Keratinocyte (primary cell): ENCODE results near the gene ABCC10. TPM values are rescaled to one million over a fixed set of nuclear protein-coding genes. Genes with fewer than 3 reads are reported as not detected.

ENCODE experiments used
- DNase-seq: peaks from one replicate; pipeline ENCODE4 v3.0.0-alpha.2; 2011; ENCODE audit warnings: low read depth, missing footprints, low spot score
- FAIRE-seq: peaks from 2 replicates; lab custom pipeline; 2011; peaks lifted over from hg19 to GRCh38; lab: Jason Lieb, UNC
- H2AFZ ChIP-seq: 2 replicates; pipeline ENCODE4 v1.6.0; 2012; ENCODE audit warnings: low read length, control low read depth, inconsistent platforms; ENCODE audit not compliant: control insufficient read depth
- H3K27ac ChIP-seq: 2 replicates; pipeline ENCODE4 v1.5.1; 2011; ENCODE audit warnings: low read length; ENCODE audit not compliant: control insufficient read depth, insufficient read depth
- H3K27me3 ChIP-seq: 3 replicates; pipeline ENCODE4 v1.6.0; 2011; ENCODE audit warnings: low read length; ENCODE audit not compliant: control insufficient read depth, insufficient read depth; ENCODE audit errors: extremely low read depth
- H3K36me3 ChIP-seq, 2 experiments: 2 replicates in 1 of 2; 3 replicates in 1 of 2; pipeline ENCODE4 v1.5.1; 2011; ENCODE audit warnings: low read length in 2 of 2, mild to moderate bottlenecking in 1 of 2; ENCODE audit not compliant: control insufficient read depth in 2 of 2, insufficient read depth in 2 of 2; ENCODE audit errors: extremely low read depth in 1 of 2
- H3K4me1 ChIP-seq: 3 replicates; pipeline ENCODE4 v1.5.1; 2011; ENCODE audit warnings: low read length; ENCODE audit not compliant: control insufficient read depth, insufficient read depth; ENCODE audit errors: extremely low read depth
- H3K4me2 ChIP-seq: 3 replicates; pipeline ENCODE4 v1.6.0; 2011; ENCODE audit warnings: low read depth, low read length; ENCODE audit not compliant: control insufficient read depth, insufficient read depth; ENCODE audit errors: extremely low read depth
- H3K4me3 ChIP-seq, 3 experiments: fragments of 200-600 bp in 1 of 3; sonication (generic) in 1 of 3; 2 replicates in 2 of 3; 3 replicates in 1 of 3; pipeline ENCODE4 v1.5.1; 2011 to 2016; ENCODE audit warnings: low read length in 3 of 3, mild to moderate bottlenecking in 3 of 3, control low read depth in 2 of 3, inconsistent platforms in 1 of 3, low read depth in 1 of 3, mixed read lengths in 1 of 3, mixed run types in 1 of 3, moderate library complexity in 1 of 3; ENCODE audit not compliant: control insufficient read depth in 2 of 3, insufficient read depth in 2 of 3; ENCODE audit errors: extremely low read depth in 1 of 3
- H3K79me2 ChIP-seq: 2 replicates; pipeline ENCODE4 v1.6.0; 2012; ENCODE audit warnings: low read length; ENCODE audit not compliant: control insufficient read depth, insufficient read depth
- H3K9ac ChIP-seq: 3 replicates; pipeline ENCODE4 v1.6.0; 2011; ENCODE audit warnings: low read length; ENCODE audit not compliant: control insufficient read depth, insufficient read depth; ENCODE audit errors: extremely low read depth
- H3K9me1 ChIP-seq: 3 replicates; pipeline ENCODE4 v1.6.0; 2011; ENCODE audit warnings: low read length; ENCODE audit not compliant: control insufficient read depth, insufficient read depth; ENCODE audit errors: extremely low read depth
- H3K9me3 ChIP-seq: 2 replicates; pipeline ENCODE4 v1.5.1; 2012; ENCODE audit warnings: low read depth, low read length; ENCODE audit not compliant: control insufficient read depth
- H4K20me1 ChIP-seq: 3 replicates; pipeline ENCODE4 v1.6.0; 2011; ENCODE audit warnings: low read length; ENCODE audit not compliant: control insufficient read depth, insufficient read depth; ENCODE audit errors: extremely low read depth
- EZH2 ChIP-seq: IDR thresholded peaks from one replicate; pipeline ENCODE4 v1.6.1; 2012; ENCODE audit warnings: inconsistent platforms, mild to moderate bottlenecking, low read length, moderate library complexity
- dilution Hi-C: fragments of 300-500 bp; cut with MboI; formaldehyde crosslinking; loops from one replicate; pipeline ENCODE4 v1.7.0; 2020; ENCODE audit warnings: low sequenced_read_pairs; ENCODE audit not compliant: extremely low pct_ligation_motif_present
- polyA plus RNA-seq, 5 experiments: library from polyadenylated mRNA; depleted of rRNA in 3 of 5; stranded (reverse) in 3 of 5; stranded (forward) in 1 of 5; unstranded in 1 of 5; fragments of >200 nt; gene quantifications; 1 replicate in 1 of 5; 2 replicates in 3 of 5; 3 replicates in 1 of 5; pipeline versions ENCODE4 v1.2.1 to v1.2.3, GENCODE V29; 2011 to 2012; ENCODE audit warnings: missing spikeins in 2 of 5, low read depth in 1 of 5, low replicate concordance in 1 of 5
- TF ChIP-seq, protein P1 (sequence below), 3 experiments: IDR thresholded peaks in 1 of 3; conservative IDR thresholded peaks in 1 of 3; optimal IDR thresholded peaks in 1 of 3; 2 replicates in 2 of 3; 3 replicates in 1 of 3; pipeline versions ENCODE3 to v1.5.1; 2011; ENCODE audit warnings: low read length in 3 of 3, mild to moderate bottlenecking in 3 of 3, moderate library complexity in 2 of 3, control low read depth in 1 of 3, inconsistent platforms in 1 of 3; ENCODE audit not compliant: insufficient read depth in 2 of 3; ENCODE audit errors: extremely low read depth in 1 of 3

Gene ABCC10
- polyA plus RNA-seq, 1 donor (not counting 4 experiments of a cell fraction or from before 2014, with no cell fraction given), result 17.9 TPM

DNA sequence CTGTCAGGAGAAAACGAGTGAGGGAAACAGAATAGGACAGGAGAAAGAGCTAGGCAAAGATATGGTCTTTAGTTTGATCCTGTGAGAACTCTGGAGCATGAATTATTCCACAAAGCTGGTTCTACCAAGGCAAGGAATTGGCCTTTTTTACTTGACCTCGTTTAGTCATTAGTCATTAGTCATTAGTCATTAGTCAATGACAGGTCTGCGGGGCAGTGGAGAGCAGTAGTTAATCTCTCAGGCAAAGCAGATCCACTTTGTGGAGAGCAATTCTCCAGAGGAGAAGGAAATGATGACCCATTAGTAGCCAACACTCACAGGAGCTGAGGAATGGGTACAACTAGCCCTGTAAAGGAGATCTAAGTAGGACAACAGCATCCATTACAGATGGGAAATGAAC is 22.0 kb upstream of the ABCC10 start:
- dilution Hi-C loops, result no loop called here
- no peak for TF ChIP-seq EZH2
- TF ChIP-seq, protein P1, sequence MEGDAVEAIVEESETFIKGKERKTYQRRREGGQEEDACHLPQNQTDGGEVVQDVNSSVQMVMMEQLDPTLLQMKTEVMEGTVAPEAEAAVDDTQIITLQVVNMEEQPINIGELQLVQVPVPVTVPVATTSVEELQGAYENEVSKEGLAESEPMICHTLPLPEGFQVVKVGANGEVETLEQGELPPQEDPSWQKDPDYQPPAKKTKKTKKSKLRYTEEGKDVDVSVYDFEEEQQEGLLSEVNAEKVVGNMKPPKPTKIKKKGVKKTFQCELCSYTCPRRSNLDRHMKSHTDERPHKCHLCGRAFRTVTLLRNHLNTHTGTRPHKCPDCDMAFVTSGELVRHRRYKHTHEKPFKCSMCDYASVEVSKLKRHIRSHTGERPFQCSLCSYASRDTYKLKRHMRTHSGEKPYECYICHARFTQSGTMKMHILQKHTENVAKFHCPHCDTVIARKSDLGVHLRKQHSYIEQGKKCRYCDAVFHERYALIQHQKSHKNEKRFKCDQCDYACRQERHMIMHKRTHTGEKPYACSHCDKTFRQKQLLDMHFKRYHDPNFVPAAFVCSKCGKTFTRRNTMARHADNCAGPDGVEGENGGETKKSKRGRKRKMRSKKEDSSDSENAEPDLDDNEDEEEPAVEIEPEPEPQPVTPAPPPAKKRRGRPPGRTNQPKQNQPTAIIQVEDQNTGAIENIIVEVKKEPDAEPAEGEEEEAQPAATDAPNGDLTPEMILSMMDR (optimal IDR thresholded peaks at IDR 0.05 in 1 of 3, IDR thresholded peaks at IDR 0.05 in 1 of 3, conservative IDR thresholded peaks at IDR 0.05 in 1 of 3; ENCODE audit: extremely low read depth in 1 of 3, insufficient read depth in 2 of 3, low read length in 3 of 3), result no peak

DNA sequence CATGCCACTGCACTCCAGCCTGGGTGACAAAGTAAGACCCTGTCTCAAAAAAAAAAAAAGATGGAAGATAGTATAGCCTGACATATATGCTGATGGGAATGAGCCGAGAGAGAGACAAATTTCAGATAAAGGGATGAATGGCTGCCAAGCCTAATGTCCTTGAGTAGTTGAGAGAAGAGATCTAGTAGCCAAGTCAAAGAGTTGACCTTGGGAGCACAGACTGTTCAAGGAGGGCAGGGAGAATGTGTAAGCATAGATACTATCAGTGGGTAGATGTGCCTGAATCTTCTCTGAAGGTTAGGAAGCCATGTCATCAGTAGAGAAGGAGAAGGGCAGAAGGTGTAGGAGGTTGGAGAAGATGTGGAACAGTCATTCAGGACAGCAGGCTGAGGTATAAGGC is 20.0 kb upstream of the ABCC10 start:
- H3K9me3 ChIP-seq, result no peaks in the 10 kb centered on the region
- no peak overlapping the region for H3K9ac ChIP-seq
- DNase-seq (no peak), FAIRE-seq (no peak)
- no peak overlapping the region for H3K4me3 ChIP-seq
- no peaks in the 10 kb centered on the region for H3K27me3 ChIP-seq
- TF ChIP-seq, protein P1 (optimal IDR thresholded peaks at IDR 0.05 in 1 of 3, IDR thresholded peaks at IDR 0.05 in 1 of 3, conservative IDR thresholded peaks at IDR 0.05 in 1 of 3; ENCODE audit: extremely low read depth in 1 of 3, insufficient read depth in 2 of 3, low read length in 3 of 3), result no peak
- TF ChIP-seq EZH2, result no peak
- H4K20me1 ChIP-seq, result no peaks in the 10 kb centered on the region
- H3K27ac ChIP-seq, result no peak overlapping the region
- H3K36me3 ChIP-seq, result no peaks in the 10 kb centered on the region
- dilution Hi-C loops, result no loop called here
- H3K9me1 ChIP-seq, result no peaks in the 10 kb centered on the region
- no peak overlapping the region for H3K4me2 ChIP-seq
- no peak overlapping the region for H2AFZ ChIP-seq
- peaks cover 6% of the 10 kb centered on the region for H3K4me1 ChIP-seq
- no peaks in the 10 kb centered on the region for H3K79me2 ChIP-seq

More for the DNA sequence above, 22.0 kb upstream of the ABCC10 start:
- H3K4me3 ChIP-seq, result no peak overlapping the region
- H2AFZ ChIP-seq, result no peak overlapping the region
- peak; percentile 77 for FAIRE-seq
- no peaks in the 10 kb centered on the region for H3K79me2 ChIP-seq
- DNase-seq, result no peak
- H3K9ac ChIP-seq, result no peak overlapping the region
- H4K20me1 ChIP-seq, result no peaks in the 10 kb centered on the region
- H3K4me1 ChIP-seq, result peaks cover 6% of the 10 kb centered on the region
- no peaks in the 10 kb centered on the region for H3K9me3 ChIP-seq
- no peak overlapping the region for H3K27ac ChIP-seq
- no peak overlapping the region for H3K4me2 ChIP-seq
- no peaks in the 10 kb centered on the region for H3K36me3 ChIP-seq
- H3K27me3 ChIP-seq, result no peaks in the 10 kb centered on the region
- no peaks in the 10 kb centered on the region for H3K9me1 ChIP-seq
